Activated naive CD8-positive, alpha-beta T cell treated with anti-CD3 and anti-CD28 coated beads, Interleukin-2, amount 50 U/mL, for 24 hours (primary cell): ENCODE data around the gene RABGAP1L.

Experiments used
- ATAC-seq: fragments of 150-1000 bp; cut with Tn5 transposase; one replicate; pipeline ENCODE4 v1.10.0; 2021
- DNase-seq: peaks from one replicate; pipeline ENCODE4 v3.0.0; 2021
- H3K27ac Mint-ChIP-seq: one replicate; pipeline ENCODE4 v1.8.0; 2021; ENCODE audit warnings: mild to moderate bottlenecking, mixed read lengths
- H3K27me3 Mint-ChIP-seq: one replicate; pipeline ENCODE4 v1.8.0; 2021; ENCODE audit warnings: mixed read lengths
- H3K36me3 Mint-ChIP-seq: one replicate; pipeline ENCODE4 v1.8.0; 2021; ENCODE audit warnings: low read depth, mixed read lengths
- H3K4me1 Mint-ChIP-seq: one replicate; pipeline ENCODE4 v1.8.0; 2021; ENCODE audit warnings: mixed read lengths
- H3K4me3 Mint-ChIP-seq: one replicate; pipeline ENCODE4 v1.8.0; 2021; ENCODE audit warnings: mild to moderate bottlenecking, moderate library complexity, mixed read lengths
- H3K9me3 Mint-ChIP-seq: one replicate; pipeline ENCODE4 v1.8.0; 2021; ENCODE audit warnings: mixed read lengths

The RABGAP1L gene

DNA sequence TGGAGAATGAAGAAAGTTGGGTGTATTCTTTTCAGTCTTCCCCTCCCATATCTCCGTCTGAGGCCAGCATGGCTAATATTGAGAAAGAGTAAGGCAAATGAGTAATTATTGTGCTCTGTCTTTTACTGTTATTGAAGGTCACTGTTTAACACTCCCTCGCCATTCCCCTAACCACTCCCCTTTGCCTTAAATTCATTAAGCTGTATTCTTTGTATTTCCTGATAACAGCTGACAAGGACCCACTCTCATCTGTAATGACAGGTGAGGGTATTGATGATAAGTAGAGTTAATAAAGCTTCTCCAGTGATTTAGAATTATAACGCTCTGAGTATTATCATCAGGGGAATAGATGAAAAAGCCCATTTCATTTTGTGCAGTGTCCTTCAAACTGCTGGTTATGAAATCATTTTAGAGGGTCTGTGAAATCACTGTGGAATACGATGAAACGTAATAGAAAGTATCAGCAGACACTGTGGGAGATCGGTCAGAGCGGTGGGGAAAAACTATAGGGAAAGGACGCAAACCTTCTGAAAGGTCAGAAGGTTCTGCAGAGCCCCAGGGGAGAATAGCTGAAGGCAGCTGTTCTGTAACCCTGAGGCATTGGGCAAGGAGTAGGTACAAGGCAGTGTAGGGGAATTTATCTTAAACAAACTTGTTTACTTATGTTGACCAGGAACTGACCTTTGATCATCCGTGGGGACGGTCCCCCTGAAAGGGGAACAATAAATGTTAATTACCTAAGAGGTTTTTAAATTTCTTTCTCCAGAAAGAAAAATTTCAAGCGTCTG, 794.2 kb downstream of the RABGAP1L start:
- H3K9me3 Mint-ChIP-seq = no peaks in the 10 kb centered on the region
- H3K4me1 Mint-ChIP-seq = peaks cover 27% of the 10 kb centered on the region
- peaks cover 2% of the 10 kb centered on the region for H3K36me3 Mint-ChIP-seq
- no peak for DNase-seq
- no peaks in the 10 kb centered on the region for H3K27me3 Mint-ChIP-seq
- H3K4me3 Mint-ChIP-seq = no peak overlapping the region
- peak; percentile 20 for ATAC-seq
- H3K27ac Mint-ChIP-seq = peak overlapping the region; percentile 33

DNA sequence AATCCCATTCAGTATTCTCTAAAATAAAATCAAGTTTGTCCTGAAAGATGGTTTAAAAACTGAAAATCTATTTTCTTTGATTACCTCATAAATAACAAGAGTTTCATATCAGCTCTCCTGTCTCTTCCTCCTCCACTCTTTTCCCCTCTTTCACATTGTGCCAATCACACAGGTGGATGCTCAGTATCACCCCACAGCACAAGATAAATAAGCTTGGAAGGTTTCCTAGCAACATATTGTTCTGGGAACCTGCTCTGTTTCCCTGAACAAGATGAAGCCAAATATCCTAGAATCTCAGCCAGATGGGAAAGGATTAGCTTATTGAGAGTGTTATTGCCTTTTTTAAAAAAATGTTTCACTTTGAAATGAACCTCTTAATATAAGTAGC, 794.7 kb downstream of the RABGAP1L start:
- Mint-ChIP-seq H3K27ac (no peak overlapping the region), H3K9me3 (no peaks in the 10 kb centered on the region), H3K4me3 (no peak overlapping the region), H3K27me3 (no peaks in the 10 kb centered on the region), H3K36me3 (peaks cover 2% of the 10 kb centered on the region), H3K4me1 (peaks cover 28% of the 10 kb centered on the region)
- ATAC-seq = no peak
- no peak for DNase-seq

GRCh38 chr1:174954671-174955669, 795.6 kb downstream of the RABGAP1L start:
- DNase-seq (no peak), ATAC-seq (no peak)
- no peaks in the 10 kb centered on the region for H3K9me3 Mint-ChIP-seq
- peaks cover 28% of the 10 kb centered on the region for H3K4me1 Mint-ChIP-seq
- H3K4me3 Mint-ChIP-seq = no peak overlapping the region
- no peaks in the 10 kb centered on the region for H3K27me3 Mint-ChIP-seq
- H3K27ac Mint-ChIP-seq = peak overlapping the region; percentile 3
- peaks cover 2% of the 10 kb centered on the region for H3K36me3 Mint-ChIP-seq

DNA sequence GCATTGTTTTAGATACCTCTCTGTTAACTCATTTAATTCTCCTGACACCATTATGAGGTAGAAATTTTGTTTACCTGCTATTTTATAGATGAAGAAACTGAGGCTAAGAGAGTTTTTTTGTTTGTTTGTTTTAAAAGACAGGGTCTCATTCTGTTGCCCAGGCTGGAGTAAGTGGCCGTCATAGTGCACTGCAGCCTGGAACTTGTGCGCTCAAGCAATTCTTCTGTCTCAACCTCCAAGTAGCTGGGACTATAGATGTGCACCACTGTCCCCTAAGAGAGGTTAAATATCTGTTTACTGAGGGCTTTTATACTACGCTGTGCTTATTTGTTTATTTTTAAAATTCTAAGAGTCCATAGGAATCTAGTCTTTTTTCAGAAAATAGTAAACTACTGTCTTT, 796.8 kb downstream of the RABGAP1L start:
- peaks cover 2% of the 10 kb centered on the region for H3K36me3 Mint-ChIP-seq
- H3K27ac Mint-ChIP-seq = no peak overlapping the region
- H3K4me1 Mint-ChIP-seq = peaks cover 28% of the 10 kb centered on the region
- ATAC-seq (no peak), DNase-seq (no peak)
- H3K9me3 Mint-ChIP-seq = no peaks in the 10 kb centered on the region
- H3K27me3 Mint-ChIP-seq = no peaks in the 10 kb centered on the region
- no peak overlapping the region for H3K4me3 Mint-ChIP-seq

DNA sequence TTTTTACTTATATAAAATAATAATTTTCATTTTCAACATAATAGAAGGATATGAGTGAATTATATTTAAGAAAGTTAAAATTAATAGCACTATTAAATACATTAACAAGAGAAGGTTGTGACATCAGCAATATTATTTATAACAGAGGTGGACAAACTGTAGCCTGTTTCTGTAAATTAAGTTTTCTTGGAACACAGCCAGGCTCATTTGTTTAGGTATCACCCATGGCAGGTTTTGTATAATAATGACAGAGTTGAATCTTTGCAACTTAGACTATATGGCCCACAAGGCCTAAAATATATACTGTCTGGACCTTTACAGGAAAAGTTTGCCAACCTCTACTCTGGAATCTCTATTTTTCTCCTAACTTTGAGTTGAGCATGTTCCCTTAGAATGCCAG, 797.7 kb downstream of the RABGAP1L start:
- no peaks in the 10 kb centered on the region for H3K9me3 Mint-ChIP-seq
- DNase-seq = no peak
- no peak overlapping the region for H3K4me3 Mint-ChIP-seq
- H3K4me1 Mint-ChIP-seq = peaks cover 28% of the 10 kb centered on the region
- no peak for ATAC-seq
- no peaks in the 10 kb centered on the region for H3K27me3 Mint-ChIP-seq
- no peak overlapping the region for H3K27ac Mint-ChIP-seq
- H3K36me3 Mint-ChIP-seq = peaks cover 2% of the 10 kb centered on the region

DNA sequence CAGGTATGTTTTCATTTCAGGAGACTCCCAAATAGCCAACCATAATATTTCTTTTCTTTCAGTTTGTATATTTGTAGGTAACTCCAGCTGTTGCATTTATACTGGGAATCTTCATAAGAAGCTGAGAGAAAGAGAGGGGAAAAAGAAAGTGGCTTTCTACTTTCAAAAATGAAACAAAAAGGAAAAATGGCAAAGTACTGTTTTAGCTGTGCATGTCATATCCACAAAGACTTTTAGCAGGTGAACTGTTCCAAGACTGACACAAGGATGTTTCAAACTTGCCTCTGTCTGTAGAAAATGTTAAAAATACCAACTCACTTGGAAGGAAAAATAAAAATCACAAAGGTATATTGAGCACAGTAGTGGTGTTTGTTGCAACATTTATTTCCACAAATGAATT, 798.5 kb downstream of the RABGAP1L start:
- peak; percentile 36 for ATAC-seq

GRCh38 chr1:174958396-174958795, 799.1 kb downstream of the RABGAP1L start:
- Mint-ChIP-seq H3K9me3 (no peaks in the 10 kb centered on the region), H3K4me3 (no peak overlapping the region), H3K36me3 (peaks cover 2% of the 10 kb centered on the region), H3K27me3 (no peaks in the 10 kb centered on the region), H3K4me1 (peaks cover 27% of the 10 kb centered on the region), H3K27ac (no peak overlapping the region)
- ATAC-seq (no peak), DNase-seq (no peak)

More for the DNA sequence above, 798.5 kb downstream of the RABGAP1L start:
- peaks cover 28% of the 10 kb centered on the region for H3K4me1 Mint-ChIP-seq
- DNase-seq = no peak
- H3K27me3 Mint-ChIP-seq = no peaks in the 10 kb centered on the region
- no peak overlapping the region for H3K4me3 Mint-ChIP-seq
- H3K27ac Mint-ChIP-seq = no peak overlapping the region
- H3K36me3 Mint-ChIP-seq = peaks cover 2% of the 10 kb centered on the region
- no peaks in the 10 kb centered on the region for H3K9me3 Mint-ChIP-seq

GRCh38 chr1:174960362-174960761, 801.0 kb downstream of the RABGAP1L start:
- peaks cover 2% of the 10 kb centered on the region for H3K36me3 Mint-ChIP-seq
- ATAC-seq = no peak
- H3K9me3 Mint-ChIP-seq = no peaks in the 10 kb centered on the region
- peaks cover 33% of the 10 kb centered on the region for H3K4me1 Mint-ChIP-seq
- no peak for DNase-seq
- H3K27ac Mint-ChIP-seq = no peak overlapping the region
- no peaks in the 10 kb centered on the region for H3K27me3 Mint-ChIP-seq
- H3K4me3 Mint-ChIP-seq = no peak overlapping the region

GRCh38 chr1:174963529-174964125, 804.3 kb downstream of the RABGAP1L start:
- Mint-ChIP-seq H3K36me3 (no peaks in the 10 kb centered on the region), H3K4me1 (peaks cover 51% of the 10 kb centered on the region)

DNA sequence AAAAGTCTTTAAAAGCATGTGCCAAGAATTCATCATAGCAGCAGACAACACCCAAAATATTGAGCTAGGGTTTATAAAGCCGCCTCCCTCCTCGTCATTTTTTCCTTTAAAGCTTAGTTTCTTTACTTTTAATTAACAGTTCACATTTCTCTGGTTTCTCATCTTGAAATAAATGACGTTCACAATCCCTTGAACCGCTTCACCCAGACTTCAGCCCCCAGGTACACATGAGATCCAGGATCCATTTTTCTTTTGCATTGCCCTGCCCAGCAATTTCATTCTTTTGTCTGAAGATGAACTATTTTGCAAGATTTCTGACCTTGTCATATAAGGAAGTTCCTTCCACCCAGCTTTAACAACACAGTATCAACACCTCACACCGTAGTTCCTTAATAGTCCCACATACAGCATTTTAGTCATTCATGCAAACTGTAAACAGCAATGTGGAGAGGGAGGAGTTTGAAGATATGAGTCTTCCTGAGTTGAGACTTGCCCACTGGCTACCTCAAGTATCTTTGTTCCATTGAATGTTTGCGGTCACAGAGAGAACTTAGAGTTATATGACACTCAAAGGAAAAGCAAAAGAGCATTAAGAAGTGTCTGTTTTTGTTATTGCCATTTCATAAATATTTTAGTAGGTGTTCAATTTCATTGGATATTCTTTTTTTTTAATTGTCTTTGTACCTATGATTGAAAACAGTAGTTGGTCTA, 805.1 kb downstream of the RABGAP1L start:
- H3K27me3 Mint-ChIP-seq = no peaks in the 10 kb centered on the region
- peaks cover 59% of the 10 kb centered on the region for H3K4me1 Mint-ChIP-seq
- no peaks in the 10 kb centered on the region for H3K9me3 Mint-ChIP-seq
- ATAC-seq (peak; percentile 88), DNase-seq (no peak)
- peak overlapping the region; percentile 68 for H3K4me3 Mint-ChIP-seq
- H3K27ac Mint-ChIP-seq = peak overlapping the region; percentile 86
- H3K36me3 Mint-ChIP-seq = no peaks in the 10 kb centered on the region

More at GRCh38 chr1:174963529-174964125, 804.3 kb downstream of the RABGAP1L start:
- DNase-seq (no peak), ATAC-seq (no peak)
- H3K4me3 Mint-ChIP-seq = no peak overlapping the region
- H3K9me3 Mint-ChIP-seq = no peaks in the 10 kb centered on the region
- no peaks in the 10 kb centered on the region for H3K27me3 Mint-ChIP-seq
- peak overlapping the region; percentile 86 for H3K27ac Mint-ChIP-seq

GRCh38 chr1:174964972-174965361, 805.6 kb downstream of the RABGAP1L start:
- no peak for ATAC-seq
- peaks cover 64% of the 10 kb centered on the region for H3K4me1 Mint-ChIP-seq
- H3K27ac Mint-ChIP-seq = peak overlapping the region; percentile 86
- H3K36me3 Mint-ChIP-seq = peaks cover 2% of the 10 kb centered on the region
- no peak for DNase-seq
- H3K27me3 Mint-ChIP-seq = no peaks in the 10 kb centered on the region
- no peaks in the 10 kb centered on the region for H3K9me3 Mint-ChIP-seq
- peak overlapping the region; percentile 68 for H3K4me3 Mint-ChIP-seq

- peaks cover 2% of the 10 kb centered on the region for H3K36me3 Mint-ChIP-seq
- no peaks in the 10 kb centered on the region for H3K9me3 Mint-ChIP-seq
- no peaks in the 10 kb centered on the region for H3K27me3 Mint-ChIP-seq
- DNase-seq (no peak), ATAC-seq (no peak)
- peaks cover 70% of the 10 kb centered on the region for H3K4me1 Mint-ChIP-seq
- H3K4me3 Mint-ChIP-seq = peak overlapping the region; percentile 68
- peak overlapping the region; percentile 86 for H3K27ac Mint-ChIP-seq
Measured at GRCh38 chr1:174965362-174966007, 806.2 kb downstream of the RABGAP1L start.

DNA sequence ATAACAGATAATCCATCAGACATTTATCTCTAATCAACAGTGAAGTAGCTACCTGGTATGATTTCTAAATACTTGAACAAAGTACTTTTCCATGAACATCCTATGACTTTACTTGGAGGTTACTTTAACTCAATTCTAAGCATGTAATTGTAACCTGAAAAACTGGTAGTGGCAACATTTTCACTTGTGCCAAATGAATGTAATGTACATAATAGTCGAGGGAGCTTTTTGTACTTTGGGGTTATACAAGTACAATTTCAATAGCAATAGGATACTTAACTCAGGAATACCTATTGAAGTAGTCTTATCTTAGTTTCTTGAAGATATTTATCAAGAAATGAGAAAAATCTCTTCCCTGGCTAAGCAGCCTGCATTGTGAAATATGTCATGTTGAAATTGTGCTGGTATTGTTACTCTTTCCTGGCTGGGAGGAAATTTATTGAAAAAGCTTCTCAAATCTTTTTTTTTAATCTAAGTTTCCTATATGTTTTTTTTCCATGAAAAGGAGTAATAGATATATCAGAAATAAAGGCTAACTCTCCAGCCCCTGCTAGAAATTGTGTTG, 806.8 kb downstream of the RABGAP1L start:
- Mint-ChIP-seq H3K4me1 (peaks cover 71% of the 10 kb centered on the region), H3K36me3 (peaks cover 2% of the 10 kb centered on the region), H3K9me3 (no peaks in the 10 kb centered on the region), H3K27me3 (no peaks in the 10 kb centered on the region), H3K27ac (peak overlapping the region; percentile 86), H3K4me3 (peak overlapping the region; percentile 68)
- no peak for ATAC-seq
- no peak for DNase-seq
